ENCODE results near the gene ANKRD52.
"Not testable (repeated sequence)": the region's sequence is repeated elsewhere in the genome, so short reads cannot be mapped to it uniquely, and the experiment has no call there.

The ANKRD52 gene

GRCh38 chr12:56258068-56258819 is at the start of gene ANKRD52:
ANKRD52 (minus strand) TSS chr12:56258384; CDS start chr12:56258269, 115 bp downstream.
- peak; percentile 68 for DNase-seq (ENCODE audit: low spot score)

GRCh38 chr12:56307221-56307965 is 49.2 kb upstream of the ANKRD52 start:
- DNase-seq (ENCODE audit: low spot score): no peak

- DNase-seq (ENCODE audit: low spot score): no peak
These were observed 46.8 kb upstream of the ANKRD52 start for GRCh38 chr12:56304872-56305590.

- no peak for DNase-seq (ENCODE audit: low spot score)
These were observed 46.1 kb upstream of the ANKRD52 start for GRCh38 chr12:56304276-56304675.

- no peak for DNase-seq (ENCODE audit: low spot score)
These were observed 42.7 kb upstream of the ANKRD52 start for GRCh38 chr12:56300644-56301464.

GRCh38 chr12:56299853-56300643 is 41.9 kb upstream of the ANKRD52 start, which contains the start of gene CS:
CS (minus strand) TSS chr12:56300330; CDS start chr12:56300201, 129 bp downstream.
- peak; percentile 97 for DNase-seq (ENCODE audit: low spot score)

- DNase-seq (ENCODE audit: low spot score): peak; percentile 7
These were observed 41.2 kb upstream of the ANKRD52 start for GRCh38 chr12:56299308-56299852.

GRCh38 chr12:56298828-56299227 is 40.6 kb upstream of the ANKRD52 start:
- DNase-seq (ENCODE audit: low spot score): no peak

- no peak for DNase-seq (ENCODE audit: low spot score)
These were observed 39.2 kb upstream of the ANKRD52 start for GRCh38 chr12:56297400-56297799.

GRCh38 chr12:56296295-56296694 is 38.1 kb upstream of the ANKRD52 start:
- DNase-seq (ENCODE audit: low spot score): no peak

- DNase-seq (ENCODE audit: low spot score): no peak
These were observed 35.6 kb upstream of the ANKRD52 start for GRCh38 chr12:56293795-56294194.

- DNase-seq (ENCODE audit: low spot score): no peak
These were observed 30.7 kb upstream of the ANKRD52 start for GRCh38 chr12:56288705-56289387.

GRCh38 chr12:56286044-56286830 is 28.1 kb upstream of the ANKRD52 start:
- DNase-seq (ENCODE audit: low spot score): no peak

GRCh38 chr12:56284263-56284662 is 26.1 kb upstream of the ANKRD52 start:
- DNase-seq (ENCODE audit: low spot score): not testable (repeated sequence)

- DNase-seq (ENCODE audit: low spot score): no peak
These were observed 24.4 kb upstream of the ANKRD52 start for GRCh38 chr12:56282579-56282978.

GRCh38 chr12:56282030-56282429 is 23.8 kb upstream of the ANKRD52 start:
- no peak for DNase-seq (ENCODE audit: low spot score)

GRCh38 chr12:56280849-56281248 is 22.7 kb upstream of the ANKRD52 start:
- DNase-seq (ENCODE audit: low spot score): no peak

- no peak for DNase-seq (ENCODE audit: low spot score)
These were observed 20.7 kb upstream of the ANKRD52 start for GRCh38 chr12:56278905-56279304.

- no peak for DNase-seq (ENCODE audit: low spot score)
These were observed 16.1 kb upstream of the ANKRD52 start for GRCh38 chr12:56274299-56274698.

All from COLO829 (cell line).